Fibroblast of upper back skin (primary cell): ENCODE measurements around the gene TSPAN31.

Experiments
- DNase-seq: peaks from one replicate; pipeline ENCODE4 v3.0.0-alpha.2; 2013

The TSPAN31 gene

GRCh38 chr12:57754411-57755193 is 9.8 kb downstream of the TSPAN31 start, which contains the start of gene MARCHF9:
TSS of gene MARCHF9 (plus strand) at chr12:57755103. CDS start at chr12:57755529, 426 bp downstream.
- DNase-seq: no peak

- DNase-seq: no peak
These were observed 10.3 kb downstream of the TSPAN31 start for GRCh38 chr12:57755194-57755453.

- DNase-seq: no peak
These were observed 10.9 kb downstream of the TSPAN31 start for GRCh38 chr12:57755454-57756372.

- peak; percentile 33 for DNase-seq
These were observed 11.8 kb downstream of the TSPAN31 start for GRCh38 chr12:57756406-57757341.

GRCh38 chr12:57757771-57758170 is 12.9 kb downstream of the TSPAN31 start:
- DNase-seq: no peak

- DNase-seq: no peak
These were observed 13.9 kb downstream of the TSPAN31 start for GRCh38 chr12:57758552-57759359.

- no peak for DNase-seq
These were observed 14.6 kb downstream of the TSPAN31 start for GRCh38 chr12:57759360-57759980.

- DNase-seq: no peak
These were observed 15.6 kb downstream of the TSPAN31 start for GRCh38 chr12:57760347-57760982.

- DNase-seq: no peak
These were observed 16.7 kb downstream of the TSPAN31 start for GRCh38 chr12:57761391-57761998.

GRCh38 chr12:57762463-57762862 is 17.6 kb downstream of the TSPAN31 start:
- no peak for DNase-seq

- DNase-seq: no peak
These were observed 19.2 kb downstream of the TSPAN31 start for GRCh38 chr12:57763881-57764661.

GRCh38 chr12:57764662-57765002 is 19.8 kb downstream of the TSPAN31 start:
- DNase-seq: no peak

GRCh38 chr12:57765003-57765697 is 20.3 kb downstream of the TSPAN31 start:
- DNase-seq: peak; percentile 17

GRCh38 chr12:57765698-57766463 is 21.0 kb downstream of the TSPAN31 start:
- no peak for DNase-seq

- no peak for DNase-seq
These were observed 21.8 kb downstream of the TSPAN31 start, which contains the start of gene CYP27B1 for GRCh38 chr12:57766464-57767304. TSS of gene CYP27B1 (minus strand) at chr12:57767078. CDS start at chr12:57767041, 37 bp downstream.

- DNase-seq: no peak
These were observed 22.5 kb downstream of the TSPAN31 start for GRCh38 chr12:57767305-57767698.

- DNase-seq: no peak
These were observed 23.0 kb downstream of the TSPAN31 start for GRCh38 chr12:57767876-57768275.
